Measurements from ENCODE around the gene LRRC18.

DNA sequence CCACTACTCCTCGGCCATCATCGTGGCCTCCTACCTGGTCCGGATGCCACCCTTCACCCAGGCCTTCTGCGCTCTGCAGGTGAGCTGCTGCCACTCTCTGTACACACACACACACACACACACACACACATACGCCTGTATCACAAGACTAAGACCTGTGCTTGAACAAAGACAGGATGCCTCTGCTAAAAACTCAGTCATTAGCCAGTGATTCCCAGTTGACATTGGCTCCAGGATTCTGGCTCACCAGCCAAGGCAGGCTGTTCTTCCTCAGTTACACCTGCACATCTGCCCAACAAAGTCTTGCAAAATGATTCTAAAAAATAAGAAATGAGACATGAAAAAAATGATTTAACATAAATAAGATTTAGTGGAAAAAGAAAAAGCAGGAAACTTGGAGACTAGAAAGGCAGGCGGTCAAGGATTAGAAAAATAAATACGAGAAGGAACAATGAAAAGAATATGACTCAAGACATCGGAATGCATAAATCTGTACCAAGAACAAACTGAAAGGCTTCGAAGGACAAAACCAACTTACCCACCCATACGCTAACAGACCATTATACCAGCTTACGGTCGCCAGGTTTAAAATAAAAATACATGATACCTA is 7.4 kb upstream of the LRRC18 start:
- TF ChIP-seq, protein P1, sequence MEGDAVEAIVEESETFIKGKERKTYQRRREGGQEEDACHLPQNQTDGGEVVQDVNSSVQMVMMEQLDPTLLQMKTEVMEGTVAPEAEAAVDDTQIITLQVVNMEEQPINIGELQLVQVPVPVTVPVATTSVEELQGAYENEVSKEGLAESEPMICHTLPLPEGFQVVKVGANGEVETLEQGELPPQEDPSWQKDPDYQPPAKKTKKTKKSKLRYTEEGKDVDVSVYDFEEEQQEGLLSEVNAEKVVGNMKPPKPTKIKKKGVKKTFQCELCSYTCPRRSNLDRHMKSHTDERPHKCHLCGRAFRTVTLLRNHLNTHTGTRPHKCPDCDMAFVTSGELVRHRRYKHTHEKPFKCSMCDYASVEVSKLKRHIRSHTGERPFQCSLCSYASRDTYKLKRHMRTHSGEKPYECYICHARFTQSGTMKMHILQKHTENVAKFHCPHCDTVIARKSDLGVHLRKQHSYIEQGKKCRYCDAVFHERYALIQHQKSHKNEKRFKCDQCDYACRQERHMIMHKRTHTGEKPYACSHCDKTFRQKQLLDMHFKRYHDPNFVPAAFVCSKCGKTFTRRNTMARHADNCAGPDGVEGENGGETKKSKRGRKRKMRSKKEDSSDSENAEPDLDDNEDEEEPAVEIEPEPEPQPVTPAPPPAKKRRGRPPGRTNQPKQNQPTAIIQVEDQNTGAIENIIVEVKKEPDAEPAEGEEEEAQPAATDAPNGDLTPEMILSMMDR (IDR thresholded peaks at IDR 0.05; ENCODE audit: insufficient read depth, low read length) = no peak
- TF ChIP-seq SPI1 (IDR thresholded peaks at IDR 0.05; ENCODE audit: borderline replicate concordance, low read depth) (no peak), POLR2AphosphoS5 (IDR thresholded peaks at IDR 0.05; ENCODE audit: low read depth) (no peak), GABPA (IDR thresholded peaks at IDR 0.05; ENCODE audit: low read depth) (no peak)
- TF ChIP-seq, protein P2, sequence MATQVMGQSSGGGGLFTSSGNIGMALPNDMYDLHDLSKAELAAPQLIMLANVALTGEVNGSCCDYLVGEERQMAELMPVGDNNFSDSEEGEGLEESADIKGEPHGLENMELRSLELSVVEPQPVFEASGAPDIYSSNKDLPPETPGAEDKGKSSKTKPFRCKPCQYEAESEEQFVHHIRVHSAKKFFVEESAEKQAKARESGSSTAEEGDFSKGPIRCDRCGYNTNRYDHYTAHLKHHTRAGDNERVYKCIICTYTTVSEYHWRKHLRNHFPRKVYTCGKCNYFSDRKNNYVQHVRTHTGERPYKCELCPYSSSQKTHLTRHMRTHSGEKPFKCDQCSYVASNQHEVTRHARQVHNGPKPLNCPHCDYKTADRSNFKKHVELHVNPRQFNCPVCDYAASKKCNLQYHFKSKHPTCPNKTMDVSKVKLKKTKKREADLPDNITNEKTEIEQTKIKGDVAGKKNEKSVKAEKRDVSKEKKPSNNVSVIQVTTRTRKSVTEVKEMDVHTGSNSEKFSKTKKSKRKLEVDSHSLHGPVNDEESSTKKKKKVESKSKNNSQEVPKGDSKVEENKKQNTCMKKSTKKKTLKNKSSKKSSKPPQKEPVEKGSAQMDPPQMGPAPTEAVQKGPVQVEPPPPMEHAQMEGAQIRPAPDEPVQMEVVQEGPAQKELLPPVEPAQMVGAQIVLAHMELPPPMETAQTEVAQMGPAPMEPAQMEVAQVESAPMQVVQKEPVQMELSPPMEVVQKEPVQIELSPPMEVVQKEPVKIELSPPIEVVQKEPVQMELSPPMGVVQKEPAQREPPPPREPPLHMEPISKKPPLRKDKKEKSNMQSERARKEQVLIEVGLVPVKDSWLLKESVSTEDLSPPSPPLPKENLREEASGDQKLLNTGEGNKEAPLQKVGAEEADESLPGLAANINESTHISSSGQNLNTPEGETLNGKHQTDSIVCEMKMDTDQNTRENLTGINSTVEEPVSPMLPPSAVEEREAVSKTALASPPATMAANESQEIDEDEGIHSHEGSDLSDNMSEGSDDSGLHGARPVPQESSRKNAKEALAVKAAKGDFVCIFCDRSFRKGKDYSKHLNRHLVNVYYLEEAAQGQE (IDR thresholded peaks at IDR 0.05; ENCODE audit: insufficient replicate concordance, low read depth) = no peak

All from HL-60 (cell line).